K562 (cell line): ENCODE measurements around the gene ITPR1. TPM values are rescaled to one million over a fixed set of nuclear protein-coding genes. Genes with fewer than 3 reads are reported as not detected.

Experiments used
- ATF1 ChIP-seq, 2 experiments: fragments of 450-650 bp in 1 of 2; IDR thresholded peaks; 2 replicates each; pipeline ENCODE4 v1.6.1; 2016; ENCODE audit warnings: missing compliant biosample characterization in 1 of 2, missing genetic modification characterization in 1 of 2
- BCLAF1 ChIP-seq, 2 experiments: fragments of 450-650 bp in 1 of 2; IDR thresholded peaks; 2 replicates each; pipeline ENCODE4 v1.6.1; 2011 to 2017; ENCODE audit warnings: low read depth in 2 of 2, antibody characterized with exemption in 1 of 2, borderline replicate concordance in 1 of 2, low read length in 1 of 2, mild to moderate bottlenecking in 1 of 2, mixed read lengths in 1 of 2; ENCODE audit not compliant: control insufficient read depth in 1 of 2
- CREBBP ChIP-seq: IDR thresholded peaks from one replicate; pipeline ENCODE4 v1.6.1; 2012; ENCODE audit warnings: low read depth, mild to moderate bottlenecking, control low read depth, inconsistent platforms, low read length
- DIDO1 ChIP-seq: fragments of 450-650 bp; IDR thresholded peaks from 2 replicates; pipeline ENCODE4 v1.6.1; 2016; ENCODE audit warnings: low read depth, missing biosample characterization, missing genetic modification characterization
- EZH2 ChIP-seq: IDR thresholded peaks from 2 replicates; pipeline ENCODE4 v1.6.1; 2012; ENCODE audit warnings: low read depth, mild to moderate bottlenecking, inconsistent platforms, low read length, borderline replicate concordance
- FOXP1 ChIP-seq: sonication (generic); formaldehyde crosslinking; IDR thresholded peaks from 2 replicates; pipeline ENCODE4 v1.8.0; 2022; ENCODE audit warnings: mild to moderate bottlenecking, missing genetic modification reagents
- HDAC1 ChIP-seq, 2 experiments: fragments of 450-650 bp; IDR thresholded peaks; 2 replicates each; pipeline ENCODE4 v1.6.1; 2016 to 2017; ENCODE audit warnings: inconsistent platforms in 1 of 2, mild to moderate bottlenecking in 1 of 2, moderate library complexity in 1 of 2
- ILK ChIP-seq: fragments of 450-650 bp; IDR thresholded peaks from 2 replicates; pipeline ENCODE4 v1.6.1; 2016; ENCODE audit warnings: missing genetic modification characterization, low read depth, mild to moderate bottlenecking, missing compliant biosample characterization, moderate library complexity, borderline replicate concordance
- KLF10 ChIP-seq: fragments of 250-450 bp; sonication (Bioruptor Pico); IDR thresholded peaks from 2 replicates; pipeline ENCODE4 v1.6.1; 2021; ENCODE audit warnings: matching md5 sums
- MCM2 ChIP-seq: fragments of 450-650 bp; IDR thresholded peaks from 2 replicates; pipeline ENCODE4 v1.6.1; 2017; ENCODE audit warnings: low read depth, mild to moderate bottlenecking
- SMARCB1 ChIP-seq: IDR thresholded peaks from 2 replicates; pipeline ENCODE4 v1.6.1; 2011; ENCODE audit warnings: improper control_type of control experiment, low read depth; ENCODE audit not compliant: insufficient read length
- TGIF2 ChIP-seq: sonication (generic); formaldehyde crosslinking; IDR thresholded peaks from 2 replicates; pipeline ENCODE4 v1.8.1; 2022; ENCODE audit warnings: mild to moderate bottlenecking, missing genetic modification reagents, moderate library complexity
- USF2 ChIP-seq: sonication (generic); formaldehyde crosslinking; IDR thresholded peaks from 2 replicates; pipeline ENCODE4 v1.5.0; 2020; ENCODE audit warnings: missing genetic modification reagents
- WHSC1 ChIP-seq: IDR thresholded peaks from one replicate; pipeline ENCODE4 v1.6.1; 2012; ENCODE audit warnings: low read length, control low read depth, inconsistent platforms
- ZHX1 ChIP-seq: fragments of 150-350 bp; conservative IDR thresholded peaks from 2 replicates; pipeline ENCODE4 v1.6.1; 2014; ENCODE audit warnings: low read length
- ZNF277 ChIP-seq: fragments of 250-450 bp; sonication (Bioruptor Pico); IDR thresholded peaks from 2 replicates; pipeline ENCODE4 v1.8.0; 2022; ENCODE audit warnings: inconsistent platforms, mild to moderate bottlenecking, moderate library complexity, borderline replicate concordance
- ZNF512 ChIP-seq: IDR thresholded peaks from 2 replicates; pipeline ENCODE4 v1.6.1; 2016; ENCODE audit warnings: missing genetic modification characterization, missing compliant biosample characterization
- polyA plus RNA-seq, 8 experiments: library from polyadenylated mRNA; depleted of rRNA in 4 of 8; stranded (reverse) in 5 of 8; unstranded in 3 of 8; fragments of >200 nt; fragmentation: Nextera tagmentation in 2 of 8; fragmentation: Illumina TruSeq in 1 of 8; extraction: Ambion mirVana in 2 of 8; extraction: Trizol in 1 of 8; gene quantifications; 2 replicates each; pipeline versions ENCODE4 v1.2.1 to v1.2.3, GENCODE V29; 2011 to 2014; ENCODE audit warnings: inconsistent platforms in 1 of 8, missing spikeins in 1 of 8
- total RNA-seq, 7 experiments: library from RNA; depleted of rRNA in 6 of 7; stranded (reverse); fragments of >200 nt in 6 of 7; fragmentation: Illumina TruSeq in 2 of 7; extraction: Trizol in 2 of 7; gene quantifications; 2 replicates each; pipeline versions ENCODE4 v1.2.1 to v1.2.3, GENCODE V29; 2011 to 2021; ENCODE audit warnings: low replicate concordance in 1 of 7

Gene ITPR1
- total and polyA plus RNA-seq, 9 of the 15 experiments (the other 6 are each of a cell fraction or from before 2014, with no cell fraction given) = 22.4 to 40.0 (median 27.4) TPM

GRCh38 chr3:4466741-4467521, 26.2 kb upstream of the ITPR1 start, which contains the start of gene SUMF1 (continued):
- TF ChIP-seq TGIF2 (CRISPR knock-in tag) (peak; percentile 86; the same call in 1 of the 2 replicates), ATF1 (CRISPR knock-in tag; IDR thresholded peaks at IDR 0.05) (no peak), ATF1 (tag; IDR thresholded peaks at IDR 0.05) (peak; percentile 70), DIDO1 (tag) (peak; percentile 92), ZNF277 (CRISPR knock-in tag) (no peak), BCLAF1 (IDR thresholded peaks at IDR 0.05; ENCODE audit: borderline replicate concordance in 1 of 2, control insufficient read depth in 1 of 2, low read depth in 2 of 2, low read length in 1 of 2) (no peak), ILK (tag) (no peak), CREBBP (no peak), KLF10 (CRISPR knock-in tag) (no peak), FOXP1 (CRISPR knock-in tag) (peak; percentile 84), HDAC1 (IDR thresholded peaks at IDR 0.05) (peak; percentile 90 to 100; a peak in 3 of 4 replicates), ZNF512 (no peak), USF2 (peak; percentile 100), WHSC1 (no peak), MCM2 (no peak), ZHX1 (no peak), SMARCB1 (no peak), EZH2 (no peak)
